GM12872 (cell line): Measurements from ENCODE around the gene TGFBI.

Source experiments
- TF ChIP-seq, protein P1 (sequence below): IDR thresholded peaks from 3 replicates; pipeline ENCODE4 v1.5.1; 2011; ENCODE audit warnings: low read depth, mild to moderate bottlenecking, low read length, moderate library complexity; ENCODE audit not compliant: insufficient read depth

The TGFBI gene

DNA sequence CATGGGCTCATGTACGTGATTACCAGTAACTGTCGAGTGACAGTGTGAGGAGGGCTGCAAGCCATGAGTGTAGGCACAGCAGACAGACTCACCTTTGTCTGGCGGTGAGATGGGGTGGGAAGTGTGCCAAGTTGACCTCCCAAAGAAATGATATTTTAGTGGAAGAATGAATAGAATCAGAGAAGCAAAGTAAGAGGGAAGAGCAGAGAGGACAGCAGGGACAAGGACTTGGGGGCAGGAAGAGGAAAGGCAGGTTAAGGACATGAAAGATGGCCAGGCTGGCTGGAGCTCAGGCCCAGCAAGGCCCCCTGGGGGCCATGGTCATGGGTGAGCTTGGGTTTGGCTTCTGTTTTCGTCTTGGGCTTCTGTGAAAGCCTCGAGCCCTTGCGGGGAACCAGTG lies 20.2 kb downstream of the TGFBI start:
- TF ChIP-seq, protein P1, sequence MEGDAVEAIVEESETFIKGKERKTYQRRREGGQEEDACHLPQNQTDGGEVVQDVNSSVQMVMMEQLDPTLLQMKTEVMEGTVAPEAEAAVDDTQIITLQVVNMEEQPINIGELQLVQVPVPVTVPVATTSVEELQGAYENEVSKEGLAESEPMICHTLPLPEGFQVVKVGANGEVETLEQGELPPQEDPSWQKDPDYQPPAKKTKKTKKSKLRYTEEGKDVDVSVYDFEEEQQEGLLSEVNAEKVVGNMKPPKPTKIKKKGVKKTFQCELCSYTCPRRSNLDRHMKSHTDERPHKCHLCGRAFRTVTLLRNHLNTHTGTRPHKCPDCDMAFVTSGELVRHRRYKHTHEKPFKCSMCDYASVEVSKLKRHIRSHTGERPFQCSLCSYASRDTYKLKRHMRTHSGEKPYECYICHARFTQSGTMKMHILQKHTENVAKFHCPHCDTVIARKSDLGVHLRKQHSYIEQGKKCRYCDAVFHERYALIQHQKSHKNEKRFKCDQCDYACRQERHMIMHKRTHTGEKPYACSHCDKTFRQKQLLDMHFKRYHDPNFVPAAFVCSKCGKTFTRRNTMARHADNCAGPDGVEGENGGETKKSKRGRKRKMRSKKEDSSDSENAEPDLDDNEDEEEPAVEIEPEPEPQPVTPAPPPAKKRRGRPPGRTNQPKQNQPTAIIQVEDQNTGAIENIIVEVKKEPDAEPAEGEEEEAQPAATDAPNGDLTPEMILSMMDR: no peak

DNA sequence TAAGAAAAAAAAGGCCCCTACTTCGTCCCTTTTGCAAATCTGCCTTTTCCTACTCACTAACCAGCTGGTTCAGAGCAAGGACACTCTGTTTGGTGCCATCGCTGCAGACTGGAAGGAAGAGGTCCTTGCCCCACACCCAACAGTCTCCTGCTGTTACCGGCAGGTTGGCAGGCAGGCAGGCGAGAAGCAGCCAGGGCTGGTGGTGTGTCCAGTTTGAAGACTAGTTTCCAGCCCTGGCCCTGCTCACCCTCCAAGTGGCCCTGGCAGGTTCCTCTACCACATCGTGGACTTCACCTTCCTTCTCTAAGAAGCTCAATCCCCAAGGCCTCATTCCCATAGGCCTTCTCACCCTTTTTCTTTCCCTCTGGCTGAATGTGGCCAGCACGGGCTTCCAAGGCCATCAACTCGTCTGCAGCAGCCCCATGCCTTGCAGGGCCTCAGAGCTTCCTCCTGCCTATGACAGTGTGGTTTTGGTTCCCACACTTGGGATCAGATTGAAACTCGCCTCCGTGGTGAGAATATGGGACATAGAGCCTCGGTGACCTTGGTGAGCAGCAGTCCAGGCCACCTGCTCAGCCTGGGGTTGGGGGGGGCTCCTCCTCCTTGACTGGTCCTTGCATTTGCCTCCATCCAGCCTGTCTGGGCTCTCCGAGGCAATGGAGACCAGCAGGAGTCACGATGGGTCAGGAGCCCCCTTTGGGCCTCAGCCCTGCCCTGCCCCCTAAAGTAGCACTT lies 22.9 kb downstream of the TGFBI start:
- TF ChIP-seq, protein P1: no peak

GRCh38 chr5:136052692-136053335 lies 24.0 kb downstream of the TGFBI start:
- TF ChIP-seq, protein P1: no peak

DNA sequence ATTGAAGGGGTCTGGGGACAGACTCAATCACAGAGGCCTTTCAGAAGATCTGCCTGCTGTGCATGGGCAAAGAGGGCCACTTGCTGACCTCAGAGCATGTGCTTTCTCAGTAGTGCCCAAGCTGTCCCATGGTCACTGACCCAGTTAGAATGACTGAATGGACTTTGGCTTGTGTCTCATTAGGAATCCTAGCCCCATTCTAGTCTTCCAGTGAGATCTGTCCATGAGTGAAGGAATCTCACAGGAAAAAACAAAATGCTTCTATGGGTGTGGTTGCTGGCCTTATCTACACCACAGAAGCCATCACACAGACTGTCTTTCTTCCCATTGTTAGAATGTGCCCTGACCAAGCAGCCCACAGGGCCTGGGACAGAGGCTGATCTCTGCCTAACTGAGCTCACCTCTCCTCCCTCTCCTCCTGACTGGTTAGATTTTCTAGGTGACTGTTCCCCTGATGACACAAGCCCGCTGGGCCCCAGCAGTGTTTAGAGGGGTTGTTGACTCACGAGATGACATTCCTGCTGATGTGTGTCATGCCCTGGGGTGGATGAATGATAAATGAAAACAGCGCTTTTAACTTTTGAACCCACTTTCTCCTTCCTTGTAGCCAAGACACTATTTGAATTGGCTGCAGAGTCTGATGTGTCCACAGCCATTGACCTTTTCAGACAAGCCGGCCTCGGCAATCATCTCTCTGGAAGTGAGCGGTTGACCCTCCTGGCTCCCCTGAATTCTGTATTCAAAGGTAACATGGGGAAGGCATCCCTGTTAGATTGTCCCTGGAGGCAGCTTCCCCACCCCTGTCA lies 24.8 kb downstream of the TGFBI start:
- TF ChIP-seq, protein P1: no peak

GRCh38 chr5:136054142-136055019 lies 25.6 kb downstream of the TGFBI start:
- TF ChIP-seq, protein P1: no peak

- TF ChIP-seq, protein P1: no peak
These were observed 27.0 kb downstream of the TGFBI start for GRCh38 chr5:136055612-136056309.
